ENCODE measurements around the gene SLC22A23. TPM values are rescaled to one million over a fixed set of nuclear protein-coding genes. Genes with fewer than 3 reads are reported as not detected.

Gene SLC22A23
- total RNA-seq, 1 experiment from 2014 or later = 6.8 TPM

DNA sequence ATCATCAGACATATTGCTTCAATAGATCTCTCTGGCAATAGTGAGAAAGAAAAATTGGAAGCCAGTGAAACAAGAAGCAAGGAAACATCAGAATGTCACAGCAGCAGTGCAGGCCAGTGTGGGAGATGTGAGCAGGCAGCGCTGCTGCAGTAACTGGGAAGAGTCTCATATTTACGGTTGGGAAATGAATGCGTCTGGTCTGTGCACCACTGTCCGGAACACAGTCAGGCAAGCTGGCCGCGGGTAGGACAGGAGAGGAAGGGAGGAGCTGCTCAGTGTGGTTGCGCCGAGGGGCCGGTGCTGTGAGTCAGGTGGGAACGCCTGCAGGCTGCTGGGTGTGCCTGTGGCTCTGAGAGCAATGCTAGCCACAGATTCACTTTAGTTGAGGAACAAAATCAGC, 204.5 kb downstream of the SLC22A23 start:
- Histone ChIP-seq H2AK5ac (ENCODE audit: insufficient read length, low read length) (no peak overlapping the region), H3K23me2 (ENCODE audit: insufficient read length, low read depth, low read length, poor library complexity, severe bottlenecking) (no peaks in the 10 kb centered on the region), H3K27ac (ENCODE audit: insufficient read length, low read depth, low read length) (no peak overlapping the region), H3K79me2 (ENCODE audit: insufficient read depth, low read length) (no peaks in the 10 kb centered on the region), H4K20me1 (ENCODE audit: control insufficient read depth, insufficient read depth, insufficient read length) (no peaks in the 10 kb centered on the region), H2BK20ac (ENCODE audit: low read depth, low read length, poor library complexity, severe bottlenecking) (no peak overlapping the region), H3K9ac (ENCODE audit: extremely low read depth, insufficient read length, low read length) (no peak overlapping the region), H3T11ph (ENCODE audit: low read length) (no peak overlapping the region), H3K27me3 (ENCODE audit: insufficient read depth, low read length) (no peaks in the 10 kb centered on the region), H2BK15ac (ENCODE audit: low read depth, low read length) (no peak overlapping the region), H4K8ac (replicated peaks; ENCODE audit: insufficient read length, low read depth, low read length) (no peak overlapping the region), H4K91ac (ENCODE audit: insufficient read length, low read depth, low read length) (no peak overlapping the region), H2AFZ (ENCODE audit: low read length) (no peak overlapping the region), H3K14ac (ENCODE audit: insufficient read depth, low read length) (no peak overlapping the region), H3K18ac (ENCODE audit: insufficient read length, low read depth, low read length) (no peak overlapping the region), H2BK5ac (ENCODE audit: insufficient read length, low read length) (no peak overlapping the region), H3K56ac (ENCODE audit: insufficient read length, low read depth, low read length) (no peak overlapping the region), H3K4me2 (ENCODE audit: insufficient read depth, insufficient read length, low read length) (no peak overlapping the region), H2BK120ac (ENCODE audit: low read depth, low read length, poor library complexity, severe bottlenecking) (no peak overlapping the region), H3K79me1 (ENCODE audit: insufficient read depth, low read depth, low read length, poor library complexity, severe bottlenecking) (no peaks in the 10 kb centered on the region), H2BK12ac (ENCODE audit: insufficient read length, low read depth, low read length) (no peak overlapping the region), H3K9me3 (ENCODE audit: control insufficient read depth, low read depth, low read length) (no peaks in the 10 kb centered on the region), H3K23ac (ENCODE audit: insufficient read length, low read depth, low read length) (no peak overlapping the region), H3K4ac (ENCODE audit: low read depth, low read length) (no peak overlapping the region), H3K4me1 (ENCODE audit: insufficient read depth, low read length) (no peaks in the 10 kb centered on the region; the same call in 1 of the 2 replicates), H4K5ac (ENCODE audit: insufficient read length, low read depth, low read length) (no peak overlapping the region)
- Mint-ChIP-seq H3K27ac (no peak overlapping the region), H3K27me3 (ENCODE audit: low read depth) (peaks cover 21% of the 10 kb centered on the region), H3K36me3 (ENCODE audit: insufficient read depth in 1 of 3, low read depth in 3 of 3) (peaks cover 5 to 7% (median 5%) of the 10 kb centered on the region in 3 experiments; a peak in 6 of 7 replicates), H3K9me3 (peaks cover 5 to 6% of the 10 kb centered on the region in 2 experiments; a peak in 4 of 5 replicates), H3K4me3 (no peak overlapping the region; a peak in 1 of 5 replicates), H3K4me1 (peaks cover 27 to 35% of the 10 kb centered on the region in 2 experiments)
- no peak for DNase-seq
- no CpG with 5 or more reads among the region's 10 CpGs for WGBS (ENCODE audit: extremely low coverage, insufficient read length, low lambda C conversion rate)
- TF ChIP-seq, protein P1, sequence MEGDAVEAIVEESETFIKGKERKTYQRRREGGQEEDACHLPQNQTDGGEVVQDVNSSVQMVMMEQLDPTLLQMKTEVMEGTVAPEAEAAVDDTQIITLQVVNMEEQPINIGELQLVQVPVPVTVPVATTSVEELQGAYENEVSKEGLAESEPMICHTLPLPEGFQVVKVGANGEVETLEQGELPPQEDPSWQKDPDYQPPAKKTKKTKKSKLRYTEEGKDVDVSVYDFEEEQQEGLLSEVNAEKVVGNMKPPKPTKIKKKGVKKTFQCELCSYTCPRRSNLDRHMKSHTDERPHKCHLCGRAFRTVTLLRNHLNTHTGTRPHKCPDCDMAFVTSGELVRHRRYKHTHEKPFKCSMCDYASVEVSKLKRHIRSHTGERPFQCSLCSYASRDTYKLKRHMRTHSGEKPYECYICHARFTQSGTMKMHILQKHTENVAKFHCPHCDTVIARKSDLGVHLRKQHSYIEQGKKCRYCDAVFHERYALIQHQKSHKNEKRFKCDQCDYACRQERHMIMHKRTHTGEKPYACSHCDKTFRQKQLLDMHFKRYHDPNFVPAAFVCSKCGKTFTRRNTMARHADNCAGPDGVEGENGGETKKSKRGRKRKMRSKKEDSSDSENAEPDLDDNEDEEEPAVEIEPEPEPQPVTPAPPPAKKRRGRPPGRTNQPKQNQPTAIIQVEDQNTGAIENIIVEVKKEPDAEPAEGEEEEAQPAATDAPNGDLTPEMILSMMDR (conservative IDR thresholded peaks at IDR 0.05) = no peak
